Nephron (organoid): Measurements from ENCODE around the gene MRPS11.
A peak's percentile ranks its signal among the peaks of the same experiment; 100 is the strongest.

Source experiments
- H3K27ac Mint-ChIP-seq, 3 experiments: 2 replicates each; pipeline ENCODE4 v1.8.0; 2020; ENCODE audit warnings: mixed read lengths in 3 of 3, mild to moderate bottlenecking in 2 of 3, moderate library complexity in 1 of 3
- H3K27me3 Mint-ChIP-seq: 2 replicates; pipeline ENCODE4 v1.8.0; 2021; ENCODE audit warnings: low read depth, mild to moderate bottlenecking, moderate library complexity, mixed read lengths
- H3K36me3 Mint-ChIP-seq: 2 replicates; pipeline ENCODE4 v1.8.0; 2020; ENCODE audit warnings: low read depth, mixed read lengths
- H3K4me1 Mint-ChIP-seq: 2 replicates; pipeline ENCODE4 v1.8.0; 2020; ENCODE audit warnings: mixed read lengths
- H3K4me3 Mint-ChIP-seq, 3 experiments: 2 replicates each; pipeline ENCODE4 v1.8.0; 2020; ENCODE audit warnings: mild to moderate bottlenecking in 3 of 3, mixed read lengths in 3 of 3, moderate library complexity in 2 of 3
- H3K9me3 Mint-ChIP-seq: 2 replicates; pipeline ENCODE4 v1.8.0; 2020; ENCODE audit warnings: mixed read lengths
- TF ChIP-seq, protein P1 (sequence below), 3 experiments: fragments of 200-600 bp; sonication (generic); IDR thresholded peaks; one replicate each; pipeline ENCODE4 v1.5.0; 2021; ENCODE audit warnings: antibody characterized with exemption in 3 of 3; ENCODE audit not compliant: unreplicated experiment in 3 of 3

The MRPS11 gene

DNA sequence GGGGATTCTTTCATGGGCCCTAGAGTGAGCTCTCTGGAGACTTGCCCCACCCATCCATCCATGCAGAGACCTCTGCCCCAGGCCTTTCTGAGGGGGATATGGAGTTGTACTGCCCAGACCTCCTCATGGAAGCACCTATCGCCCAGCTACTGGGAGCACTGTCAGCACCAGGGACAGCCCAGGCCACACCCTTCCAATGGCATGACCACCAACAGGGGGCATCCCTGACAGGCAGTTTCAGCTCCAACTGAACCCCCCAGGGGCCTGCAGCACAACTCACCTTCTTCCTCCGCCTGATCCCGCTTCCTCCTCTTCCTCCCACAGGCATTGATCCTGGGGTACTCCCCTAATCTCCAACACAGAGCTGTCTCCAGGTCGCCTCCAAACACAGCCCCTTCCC lies 21.8 kb downstream of the MRPS11 start:
- Mint-ChIP-seq H3K9me3 (no peaks in the 10 kb centered on the region), H3K27me3 (no peaks in the 10 kb centered on the region), H3K4me3 (no peak overlapping the region), H3K4me1 (peaks cover 44% of the 10 kb centered on the region), H3K36me3 (no peaks in the 10 kb centered on the region), H3K27ac (no peak overlapping the region)
- TF ChIP-seq, protein P1, sequence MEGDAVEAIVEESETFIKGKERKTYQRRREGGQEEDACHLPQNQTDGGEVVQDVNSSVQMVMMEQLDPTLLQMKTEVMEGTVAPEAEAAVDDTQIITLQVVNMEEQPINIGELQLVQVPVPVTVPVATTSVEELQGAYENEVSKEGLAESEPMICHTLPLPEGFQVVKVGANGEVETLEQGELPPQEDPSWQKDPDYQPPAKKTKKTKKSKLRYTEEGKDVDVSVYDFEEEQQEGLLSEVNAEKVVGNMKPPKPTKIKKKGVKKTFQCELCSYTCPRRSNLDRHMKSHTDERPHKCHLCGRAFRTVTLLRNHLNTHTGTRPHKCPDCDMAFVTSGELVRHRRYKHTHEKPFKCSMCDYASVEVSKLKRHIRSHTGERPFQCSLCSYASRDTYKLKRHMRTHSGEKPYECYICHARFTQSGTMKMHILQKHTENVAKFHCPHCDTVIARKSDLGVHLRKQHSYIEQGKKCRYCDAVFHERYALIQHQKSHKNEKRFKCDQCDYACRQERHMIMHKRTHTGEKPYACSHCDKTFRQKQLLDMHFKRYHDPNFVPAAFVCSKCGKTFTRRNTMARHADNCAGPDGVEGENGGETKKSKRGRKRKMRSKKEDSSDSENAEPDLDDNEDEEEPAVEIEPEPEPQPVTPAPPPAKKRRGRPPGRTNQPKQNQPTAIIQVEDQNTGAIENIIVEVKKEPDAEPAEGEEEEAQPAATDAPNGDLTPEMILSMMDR (IDR thresholded peaks at IDR 0.05; ENCODE audit: unreplicated experiment in 3 of 3), result no peak

DNA sequence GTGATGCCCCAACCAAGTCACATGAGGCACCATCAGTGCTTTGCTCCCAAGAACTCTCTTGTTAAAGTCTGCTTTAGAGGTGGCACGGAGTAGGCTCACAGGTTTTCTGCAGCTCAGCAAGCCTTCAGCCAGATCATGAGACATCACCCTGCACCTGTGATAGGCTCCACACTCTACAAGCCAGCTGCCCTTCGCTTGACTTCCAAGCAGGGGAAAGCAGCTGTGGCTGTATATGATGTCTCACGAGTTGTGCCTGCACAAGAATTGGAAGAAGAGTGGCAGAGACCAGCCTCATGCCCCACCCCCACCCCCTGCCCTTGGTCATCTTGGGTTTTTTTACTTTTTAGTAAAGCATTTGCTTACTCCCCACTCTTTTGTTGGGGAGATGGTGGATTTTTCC lies 22.5 kb downstream of the MRPS11 start:
- Mint-ChIP-seq H3K27ac (peak overlapping the region in 1 of 3 experiments; percentile 63), H3K27me3 (no peaks in the 10 kb centered on the region), H3K4me1 (peaks cover 37% of the 10 kb centered on the region), H3K9me3 (no peaks in the 10 kb centered on the region), H3K4me3 (peak overlapping the region in 1 of 3 experiments; percentile 56), H3K36me3 (peaks cover 4% of the 10 kb centered on the region)
- TF ChIP-seq, protein P1 (IDR thresholded peaks at IDR 0.05; ENCODE audit: unreplicated experiment in 3 of 3), result no peak

DNA sequence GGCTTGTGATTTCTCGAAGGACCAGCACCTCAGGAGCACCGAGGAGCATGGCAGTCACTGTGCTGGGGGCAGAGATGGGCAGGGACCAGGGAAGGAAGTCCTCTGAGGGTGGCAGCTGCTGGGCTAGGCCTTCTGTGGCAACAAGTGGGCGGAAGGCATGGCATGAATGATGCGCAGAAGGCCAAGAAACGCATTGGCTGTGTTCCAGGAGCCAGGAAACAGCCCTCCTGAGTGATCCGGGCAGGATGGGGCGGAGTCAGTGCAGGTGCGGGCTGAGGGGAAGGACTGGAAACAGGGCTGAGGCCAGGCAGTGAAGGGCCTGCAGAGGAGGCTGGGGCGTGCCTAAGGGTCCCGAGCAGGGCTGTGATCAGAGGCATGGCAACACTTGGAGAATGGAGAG lies 23.6 kb downstream of the MRPS11 start:
- Mint-ChIP-seq H3K27me3 (no peaks in the 10 kb centered on the region), H3K9me3 (no peaks in the 10 kb centered on the region), H3K27ac (no peak overlapping the region), H3K4me1 (peaks cover 28% of the 10 kb centered on the region), H3K4me3 (no peak overlapping the region), H3K36me3 (peaks cover 5% of the 10 kb centered on the region)
- TF ChIP-seq, protein P1 (IDR thresholded peaks at IDR 0.05; ENCODE audit: unreplicated experiment in 3 of 3), result no peak

DNA sequence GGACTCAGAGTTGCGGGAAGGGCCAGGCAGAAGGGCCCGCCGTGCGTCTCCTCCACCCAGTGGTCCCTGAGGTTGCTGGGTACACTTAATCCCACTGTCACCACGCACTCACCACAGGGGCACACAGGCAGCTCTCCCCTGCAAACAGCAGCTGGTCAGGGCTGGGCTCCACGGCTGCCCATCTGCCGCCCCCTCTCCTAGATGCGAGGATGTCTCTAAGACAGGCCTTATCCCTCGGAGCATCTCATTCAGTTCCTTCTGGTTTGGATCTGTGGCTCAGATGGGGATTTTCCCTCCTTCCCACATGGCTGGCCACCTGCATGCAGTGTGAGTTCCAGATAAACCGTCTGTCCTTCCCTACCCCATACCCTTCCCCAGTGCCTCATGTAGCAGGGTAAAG lies 26.3 kb downstream of the MRPS11 start:
- no peaks in the 10 kb centered on the region for H3K27me3 Mint-ChIP-seq
- no peak overlapping the region for H3K4me3 Mint-ChIP-seq
- peaks cover 29% of the 10 kb centered on the region for H3K4me1 Mint-ChIP-seq
- H3K36me3 Mint-ChIP-seq, result peaks cover 7% of the 10 kb centered on the region
- no peak overlapping the region for H3K27ac Mint-ChIP-seq
- no peaks in the 10 kb centered on the region for H3K9me3 Mint-ChIP-seq
- TF ChIP-seq, protein P1 (IDR thresholded peaks at IDR 0.05; ENCODE audit: unreplicated experiment in 3 of 3), result no peak

DNA sequence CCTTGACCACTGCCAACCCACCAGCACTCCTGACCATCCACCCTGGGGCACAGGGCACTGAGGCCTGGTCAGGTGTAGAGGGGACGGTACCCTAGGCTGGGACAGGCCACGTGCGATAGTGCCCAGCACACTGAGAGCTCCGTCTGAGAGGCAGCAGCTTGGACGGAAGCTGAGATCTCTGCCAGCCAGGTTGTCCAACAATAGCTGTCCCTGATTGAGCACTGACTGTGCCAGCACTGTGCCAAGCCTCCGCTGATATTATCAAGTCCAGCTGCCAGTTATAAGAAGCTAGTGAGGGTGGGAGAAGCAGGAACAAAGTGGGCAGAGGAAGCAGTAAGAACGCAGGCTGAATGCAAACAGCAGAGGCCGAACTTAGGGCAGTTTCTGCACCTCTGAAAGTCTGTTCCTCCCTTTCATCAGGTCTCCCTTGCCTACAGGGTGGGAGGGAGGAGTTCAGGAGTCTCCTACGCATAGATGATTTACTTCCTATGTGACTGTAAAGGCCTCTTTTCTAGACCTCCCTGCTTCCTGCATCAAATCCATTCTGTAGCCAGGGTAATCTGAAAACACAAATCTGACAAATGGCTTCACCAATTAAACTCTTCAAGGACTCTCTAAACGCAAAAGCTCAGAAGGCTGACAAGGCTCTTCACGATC lies 29.7 kb downstream of the MRPS11 start:
- no peak overlapping the region for H3K4me3 Mint-ChIP-seq
- TF ChIP-seq, protein P1 (IDR thresholded peaks at IDR 0.05; ENCODE audit: unreplicated experiment in 3 of 3), result no peak
- H3K36me3 Mint-ChIP-seq, result peaks cover 13% of the 10 kb centered on the region
- no peaks in the 10 kb centered on the region for H3K27me3 Mint-ChIP-seq
- H3K4me1 Mint-ChIP-seq, result peaks cover 27% of the 10 kb centered on the region
- no peaks in the 10 kb centered on the region for H3K9me3 Mint-ChIP-seq
- H3K27ac Mint-ChIP-seq, result peak overlapping the region; percentile 20 to 98 (median 78)

DNA sequence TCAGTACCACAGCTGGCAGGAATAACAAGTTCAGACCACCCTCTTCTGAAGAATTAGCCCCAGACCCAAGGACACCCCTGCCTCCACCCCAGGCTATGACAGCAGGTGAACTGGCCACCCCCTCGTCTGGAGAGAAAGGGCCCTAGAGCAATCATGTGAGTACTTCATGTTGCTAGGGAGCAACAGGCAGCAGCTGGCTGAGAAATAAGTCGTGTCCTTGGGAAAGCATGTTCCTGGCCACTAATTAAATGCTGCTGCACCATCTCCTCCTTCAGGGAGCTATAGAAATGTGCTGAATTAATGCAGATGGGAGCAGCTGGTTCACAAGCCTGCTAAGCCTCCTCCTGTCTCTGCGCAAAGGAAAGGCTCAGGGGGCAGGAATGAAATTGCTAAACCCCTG lies 31.5 kb downstream of the MRPS11 start:
- H3K4me1 Mint-ChIP-seq, result peaks cover 27% of the 10 kb centered on the region
- TF ChIP-seq, protein P1 (IDR thresholded peaks at IDR 0.05; ENCODE audit: unreplicated experiment in 3 of 3), result no peak
- H3K27ac Mint-ChIP-seq, result peak overlapping the region; percentile 59 to 98 (median 93)
- peaks cover 19% of the 10 kb centered on the region for H3K36me3 Mint-ChIP-seq
- no peaks in the 10 kb centered on the region for H3K27me3 Mint-ChIP-seq
- H3K4me3 Mint-ChIP-seq, result peak overlapping the region in 1 of 3 experiments; percentile 15
- H3K9me3 Mint-ChIP-seq, result no peaks in the 10 kb centered on the region
